ENCODE measurements around the gene CFAP61. TPM values are rescaled to one million over a fixed set of nuclear protein-coding genes. Genes with fewer than 3 reads are reported as not detected.

Gene CFAP61
- total RNA-seq, 4 donors from 2014 or later = 17.1 to 94.8 (median 41.4) TPM

GRCh38 chr20:20174089-20174835 lies 121.9 kb downstream of the CFAP61 start:
- H3K36me3 ChIP-seq = peaks cover 0 to 40% of the 10 kb centered on the region in 2 donors
- in situ Hi-C loops (cut with MboI; ENCODE audit: low sequenced_read_pairs in 4 of 4) (no loop called here), intact Hi-C loops (cut with DNase I; ENCODE audit: low total_unique reads) (no loop called here)
- no peak overlapping the region for H3K27ac ChIP-seq
- TF ChIP-seq, protein P1, sequence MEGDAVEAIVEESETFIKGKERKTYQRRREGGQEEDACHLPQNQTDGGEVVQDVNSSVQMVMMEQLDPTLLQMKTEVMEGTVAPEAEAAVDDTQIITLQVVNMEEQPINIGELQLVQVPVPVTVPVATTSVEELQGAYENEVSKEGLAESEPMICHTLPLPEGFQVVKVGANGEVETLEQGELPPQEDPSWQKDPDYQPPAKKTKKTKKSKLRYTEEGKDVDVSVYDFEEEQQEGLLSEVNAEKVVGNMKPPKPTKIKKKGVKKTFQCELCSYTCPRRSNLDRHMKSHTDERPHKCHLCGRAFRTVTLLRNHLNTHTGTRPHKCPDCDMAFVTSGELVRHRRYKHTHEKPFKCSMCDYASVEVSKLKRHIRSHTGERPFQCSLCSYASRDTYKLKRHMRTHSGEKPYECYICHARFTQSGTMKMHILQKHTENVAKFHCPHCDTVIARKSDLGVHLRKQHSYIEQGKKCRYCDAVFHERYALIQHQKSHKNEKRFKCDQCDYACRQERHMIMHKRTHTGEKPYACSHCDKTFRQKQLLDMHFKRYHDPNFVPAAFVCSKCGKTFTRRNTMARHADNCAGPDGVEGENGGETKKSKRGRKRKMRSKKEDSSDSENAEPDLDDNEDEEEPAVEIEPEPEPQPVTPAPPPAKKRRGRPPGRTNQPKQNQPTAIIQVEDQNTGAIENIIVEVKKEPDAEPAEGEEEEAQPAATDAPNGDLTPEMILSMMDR (IDR thresholded peaks at IDR 0.05 in 4 of 5, conservative IDR thresholded peaks at IDR 0.05 in 1 of 5) = no peak
- TF ChIP-seq POLR2A (IDR thresholded peaks at IDR 0.05) = no peak
- H3K9me3 ChIP-seq = no peaks in the 10 kb centered on the region
- H3K4me3 ChIP-seq = no peak overlapping the region
- DNase-seq (no peak), ATAC-seq (no peak)
- H3K27me3 ChIP-seq = no peaks in the 10 kb centered on the region
- no peaks in the 10 kb centered on the region for H3K4me1 ChIP-seq

GRCh38 chr20:20181322-20181721 lies 129.0 kb downstream of the CFAP61 start:
- Histone ChIP-seq H3K27me3 (no peaks in the 10 kb centered on the region), H3K4me1 (no peaks in the 10 kb centered on the region), H3K9me3 (no peaks in the 10 kb centered on the region), H3K27ac (no peak overlapping the region), H3K36me3 (peaks cover 0 to 13% of the 10 kb centered on the region in 2 donors), H3K4me3 (no peak overlapping the region)
- in situ Hi-C loops (cut with MboI; ENCODE audit: low sequenced_read_pairs in 4 of 4) (no loop called here), intact Hi-C loops (cut with DNase I; ENCODE audit: low total_unique reads) (no loop called here)
- no peak for DNase-seq
- ATAC-seq = no peak
- TF ChIP-seq POLR2A (IDR thresholded peaks at IDR 0.05) = no peak
- TF ChIP-seq, protein P1 (IDR thresholded peaks at IDR 0.05 in 4 of 5, conservative IDR thresholded peaks at IDR 0.05 in 1 of 5) = no peak

DNA sequence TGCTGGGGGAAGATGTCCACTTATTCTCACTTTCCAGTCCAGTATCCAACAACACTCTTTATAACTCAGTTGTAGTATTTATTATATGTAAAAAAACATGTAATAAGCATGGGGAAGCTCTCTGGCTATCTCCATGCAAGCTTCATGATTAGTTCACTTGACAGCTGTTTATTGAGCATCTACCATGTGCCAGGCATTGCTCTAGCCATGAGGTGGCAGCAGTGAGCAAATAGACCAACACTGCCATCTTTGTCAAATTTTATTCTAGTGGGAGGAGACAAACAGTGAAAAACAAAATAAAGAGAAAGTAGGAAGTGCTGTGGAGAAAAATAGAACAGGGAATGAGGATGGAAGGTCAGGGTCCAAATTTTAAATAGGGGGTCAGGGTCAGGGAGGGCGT lies 131.8 kb downstream of the CFAP61 start:
- Histone ChIP-seq H3K9me3 (no peaks in the 10 kb centered on the region), H3K36me3 (peaks cover 0 to 10% of the 10 kb centered on the region in 2 donors), H3K27ac (no peak overlapping the region), H3K4me1 (no peaks in the 10 kb centered on the region), H3K27me3 (no peaks in the 10 kb centered on the region), H3K4me3 (no peak overlapping the region)
- ATAC-seq = no peak
- intact Hi-C loops (cut with DNase I; ENCODE audit: low total_unique reads) = no loop called here
- in situ Hi-C loops (cut with MboI; ENCODE audit: low sequenced_read_pairs in 4 of 4) = no loop called here
- no peak for DNase-seq
- TF ChIP-seq, protein P1 (IDR thresholded peaks at IDR 0.05 in 4 of 5, conservative IDR thresholded peaks at IDR 0.05 in 1 of 5) = peak in 2 of 5 experiments; percentile 16 to 26
- no peak for TF ChIP-seq POLR2A (IDR thresholded peaks at IDR 0.05)

- no peak overlapping the region for H3K4me3 ChIP-seq
- TF ChIP-seq, protein P1 (IDR thresholded peaks at IDR 0.05 in 4 of 5, conservative IDR thresholded peaks at IDR 0.05 in 1 of 5) = no peak
- no peak for TF ChIP-seq POLR2A (IDR thresholded peaks at IDR 0.05)
- no peaks in the 10 kb centered on the region for H3K4me1 ChIP-seq
- DNase-seq (no peak), ATAC-seq (no peak)
- H3K9me3 ChIP-seq = no peaks in the 10 kb centered on the region
- peaks cover 0 to 5% of the 10 kb centered on the region in 2 donors for H3K36me3 ChIP-seq
- no peaks in the 10 kb centered on the region for H3K27me3 ChIP-seq
- in situ Hi-C loops (cut with MboI; ENCODE audit: low sequenced_read_pairs in 4 of 4) = no loop called here
- no peak overlapping the region for H3K27ac ChIP-seq
- intact Hi-C loops (cut with DNase I; ENCODE audit: low total_unique reads) = no loop called here
Observed at GRCh38 chr20:20184706-20185105, 132.4 kb downstream of the CFAP61 start.
